ENCODE data around the gene SMAD6.
A peak's percentile ranks its signal among the peaks of the same experiment; 100 is the strongest.
"Not testable (repeated sequence)": the region's sequence is repeated elsewhere in the genome, so short reads cannot be mapped to it uniquely, and the experiment has no call there.

Gene SMAD6

GRCh38 chr15:66677336-66677735 lies 24.7 kb upstream of the SMAD6 start:
- no peak for DNase-seq

- DNase-seq, result no peak
Measured at GRCh38 chr15:66679061-66679656, 22.9 kb upstream of the SMAD6 start.

- DNase-seq, result no peak
Measured at GRCh38 chr15:66679657-66680108, 22.4 kb upstream of the SMAD6 start.

GRCh38 chr15:66680502-66680901 lies 21.5 kb upstream of the SMAD6 start:
- no peak for DNase-seq

- no peak for DNase-seq
Measured at GRCh38 chr15:66681395-66681794, 20.6 kb upstream of the SMAD6 start.

GRCh38 chr15:66682246-66682645 lies 19.8 kb upstream of the SMAD6 start:
- DNase-seq, result no peak

- no peak for DNase-seq
Measured at GRCh38 chr15:66682865-66683264, 19.2 kb upstream of the SMAD6 start.

- DNase-seq, result no peak
Measured at GRCh38 chr15:66684136-66684681, 17.8 kb upstream of the SMAD6 start.

GRCh38 chr15:66685638-66686150 lies 16.3 kb upstream of the SMAD6 start:
- no peak for DNase-seq

GRCh38 chr15:66690912-66691311 lies 11.1 kb upstream of the SMAD6 start:
- DNase-seq, result not testable (repeated sequence)

- DNase-seq, result no peak
Measured at GRCh38 chr15:66691727-66692126, 10.3 kb upstream of the SMAD6 start.

GRCh38 chr15:66692391-66692790 lies 9.6 kb upstream of the SMAD6 start:
- DNase-seq, result no peak

GRCh38 chr15:66692808-66693596 lies 9.0 kb upstream of the SMAD6 start:
- no peak for DNase-seq

- DNase-seq, result no peak
Measured at GRCh38 chr15:66696770-66697169, 5.3 kb upstream of the SMAD6 start.

GRCh38 chr15:66698318-66698961 lies 3.6 kb upstream of the SMAD6 start:
- peak; percentile 49 to 66 for DNase-seq

GRCh38 chr15:66698971-66699370 lies 3.1 kb upstream of the SMAD6 start:
- no peak for DNase-seq

- no peak for DNase-seq
Measured at GRCh38 chr15:66700412-66700801, 1.6 kb upstream of the SMAD6 start.

- peak; percentile 80 to 89 for DNase-seq
Measured at GRCh38 chr15:66700802-66701421, 1.1 kb upstream of the SMAD6 start.

GRCh38 chr15:66701422-66702034 lies 508 bp upstream of the SMAD6 start:
- no peak for DNase-seq

GRCh38 chr15:66702787-66703539 lies 927 bp downstream of the SMAD6 start:
- no peak for DNase-seq

- peak; percentile 14 to 28 for DNase-seq
Measured at GRCh38 chr15:66703540-66703941, 1.5 kb downstream of the SMAD6 start.

All from AML-193 (cell line).